MG63 (cell line): Measurements from ENCODE around the gene ZNF385D. TPM values are rescaled to one million over a fixed set of nuclear protein-coding genes. Genes with fewer than 3 reads are reported as not detected.

Experiments used
- DNase-seq: peaks from one replicate; pipeline ENCODE4 v3.0.0-alpha.2; 2020
- H3K27me3 ChIP-seq: fragments of 250-450 bp; sonication (Bioruptor Pico); 2 replicates; pipeline ENCODE4 v1.5.1; 2020; ENCODE audit warnings: mild to moderate bottlenecking, moderate library complexity
- H3K36me3 ChIP-seq: fragments of 250-450 bp; sonication (Bioruptor Pico); 2 replicates; pipeline ENCODE4 v1.5.1; 2020; ENCODE audit warnings: mild to moderate bottlenecking, moderate library complexity
- H3K4me3 ChIP-seq: fragments of 250-450 bp; sonication (Bioruptor Pico); 2 replicates; pipeline ENCODE4 v1.5.1; 2020; ENCODE audit warnings: mild to moderate bottlenecking, moderate library complexity
- H3K9me3 ChIP-seq: fragments of 250-450 bp; sonication (Bioruptor Pico); 2 replicates; pipeline ENCODE4 v1.5.1; 2020; ENCODE audit warnings: mild to moderate bottlenecking, moderate library complexity
- total RNA-seq: library from RNA; depleted of rRNA; stranded (reverse); fragments of >200 nt; shearing (Covaris generic); gene quantifications from 2 replicates; pipeline ENCODE4 v1.2.3, GENCODE V29; 2014; ENCODE audit warnings: low replicate concordance

ZNF385D gene
- total RNA-seq, 1 experiment from 2014 or later = 3.9 TPM

- H3K36me3 ChIP-seq = no peaks in the 10 kb centered on the region
These were observed 4.9 kb upstream of the ZNF385D start for GRCh38 chr3:21755896-21756295.

GRCh38 chr3:21754839-21755238 lies 3.8 kb upstream of the ZNF385D start:
- no peaks in the 10 kb centered on the region for H3K27me3 ChIP-seq
- no peaks in the 10 kb centered on the region for H3K9me3 ChIP-seq

More at GRCh38 chr3:21755896-21756295, 4.9 kb upstream of the ZNF385D start:
- no peak overlapping the region for H3K4me3 ChIP-seq
- no peak for DNase-seq
- no peaks in the 10 kb centered on the region for H3K9me3 ChIP-seq
- no peaks in the 10 kb centered on the region for H3K27me3 ChIP-seq

GRCh38 chr3:21752749-21753347 lies 1.8 kb upstream of the ZNF385D start:
- Histone ChIP-seq H3K9me3 (no peaks in the 10 kb centered on the region), H3K27me3 (no peaks in the 10 kb centered on the region), H3K4me3 (no peak overlapping the region), H3K36me3 (no peaks in the 10 kb centered on the region)
- DNase-seq = no peak

More at GRCh38 chr3:21754839-21755238, 3.8 kb upstream of the ZNF385D start:
- H3K4me3 ChIP-seq = no peak overlapping the region
- DNase-seq = no peak
- no peaks in the 10 kb centered on the region for H3K36me3 ChIP-seq

- DNase-seq = no peak
- H3K4me3 ChIP-seq = no peak overlapping the region
These were observed 876 bp upstream of the ZNF385D start for GRCh38 chr3:21751886-21752285.

GRCh38 chr3:21750080-21750696 lies 822 bp downstream of the ZNF385D start:
- no peaks in the 10 kb centered on the region for H3K9me3 ChIP-seq
- H3K4me3 ChIP-seq = peak overlapping the region; percentile 51
- DNase-seq = no peak
- H3K27me3 ChIP-seq = no peaks in the 10 kb centered on the region
- H3K36me3 ChIP-seq = no peaks in the 10 kb centered on the region

More at GRCh38 chr3:21751886-21752285, 876 bp upstream of the ZNF385D start:
- no peaks in the 10 kb centered on the region for H3K27me3 ChIP-seq
- no peaks in the 10 kb centered on the region for H3K36me3 ChIP-seq
- no peaks in the 10 kb centered on the region for H3K9me3 ChIP-seq

- Histone ChIP-seq H3K27me3 (no peaks in the 10 kb centered on the region), H3K36me3 (no peaks in the 10 kb centered on the region), H3K9me3 (no peaks in the 10 kb centered on the region), H3K4me3 (no peak overlapping the region)
- no peak for DNase-seq
These were observed 2.9 kb downstream of the ZNF385D start for GRCh38 chr3:21747966-21748555.

GRCh38 chr3:21747376-21747775 lies 3.6 kb downstream of the ZNF385D start:
- no peak for DNase-seq
- H3K4me3 ChIP-seq = no peak overlapping the region
- H3K36me3 ChIP-seq = no peaks in the 10 kb centered on the region
- no peaks in the 10 kb centered on the region for H3K27me3 ChIP-seq
- no peaks in the 10 kb centered on the region for H3K9me3 ChIP-seq

- Histone ChIP-seq H3K36me3 (no peaks in the 10 kb centered on the region), H3K9me3 (no peaks in the 10 kb centered on the region), H3K27me3 (no peaks in the 10 kb centered on the region), H3K4me3 (no peak overlapping the region)
- no peak for DNase-seq
These were observed 5.0 kb downstream of the ZNF385D start for GRCh38 chr3:21745966-21746365.

- no peaks in the 10 kb centered on the region for H3K36me3 ChIP-seq
- H3K4me3 ChIP-seq = no peak overlapping the region
- H3K27me3 ChIP-seq = no peaks in the 10 kb centered on the region
- DNase-seq = no peak
- no peaks in the 10 kb centered on the region for H3K9me3 ChIP-seq
These were observed 6.2 kb downstream of the ZNF385D start for GRCh38 chr3:21744793-21745192.

GRCh38 chr3:21738935-21739702 lies 11.9 kb downstream of the ZNF385D start:
- no peak for DNase-seq
- Histone ChIP-seq H3K27me3 (no peaks in the 10 kb centered on the region), H3K9me3 (no peaks in the 10 kb centered on the region), H3K4me3 (no peak overlapping the region), H3K36me3 (no peaks in the 10 kb centered on the region)

GRCh38 chr3:21738283-21738682 lies 12.7 kb downstream of the ZNF385D start:
- Histone ChIP-seq H3K9me3 (no peaks in the 10 kb centered on the region), H3K27me3 (no peaks in the 10 kb centered on the region), H3K36me3 (no peaks in the 10 kb centered on the region), H3K4me3 (no peak overlapping the region)
- DNase-seq = no peak

GRCh38 chr3:21734746-21735145 lies 16.3 kb downstream of the ZNF385D start:
- H3K4me3 ChIP-seq = no peak overlapping the region
- H3K27me3 ChIP-seq = no peaks in the 10 kb centered on the region
- DNase-seq = no peak
- H3K9me3 ChIP-seq = no peaks in the 10 kb centered on the region
- H3K36me3 ChIP-seq = no peaks in the 10 kb centered on the region

GRCh38 chr3:21729888-21730459 lies 21.0 kb downstream of the ZNF385D start:
- Histone ChIP-seq H3K9me3 (no peaks in the 10 kb centered on the region), H3K27me3 (no peaks in the 10 kb centered on the region), H3K36me3 (no peaks in the 10 kb centered on the region), H3K4me3 (no peak overlapping the region)
- no peak for DNase-seq

GRCh38 chr3:21729331-21729730 lies 21.7 kb downstream of the ZNF385D start:
- H3K4me3 ChIP-seq = no peak overlapping the region
- H3K36me3 ChIP-seq = no peaks in the 10 kb centered on the region
- DNase-seq = no peak
- H3K27me3 ChIP-seq = no peaks in the 10 kb centered on the region
- H3K9me3 ChIP-seq = no peaks in the 10 kb centered on the region

- DNase-seq = no peak
- no peaks in the 10 kb centered on the region for H3K27me3 ChIP-seq
- no peaks in the 10 kb centered on the region for H3K9me3 ChIP-seq
- no peak overlapping the region for H3K4me3 ChIP-seq
- no peaks in the 10 kb centered on the region for H3K36me3 ChIP-seq
These were observed 28.2 kb downstream of the ZNF385D start for GRCh38 chr3:21722768-21723167.

GRCh38 chr3:21722301-21722700 lies 28.7 kb downstream of the ZNF385D start:
- DNase-seq = no peak
- no peak overlapping the region for H3K4me3 ChIP-seq
- no peaks in the 10 kb centered on the region for H3K9me3 ChIP-seq
- no peaks in the 10 kb centered on the region for H3K36me3 ChIP-seq
- H3K27me3 ChIP-seq = no peaks in the 10 kb centered on the region
